Stimulated activated CD4-positive, alpha-beta T cell treated with anti-CD3 and anti-CD28 coated beads, TNF-alpha, amount 100 ng/mL, for 4 hours (primary cell): ENCODE measurements around the gene HAAO.
A peak's percentile ranks its signal among the peaks of the same experiment; 100 is the strongest.
"Not testable (repeated sequence)": the region's sequence is repeated elsewhere in the genome, so short reads cannot be mapped to it uniquely, and the experiment has no call there.

Experiments used
- DNase-seq, 3 experiments: peaks; one replicate each; pipeline ENCODE4 v3.0.0-alpha.2; 2020; ENCODE audit warnings: low read depth in 3 of 3

HAAO gene

DNA sequence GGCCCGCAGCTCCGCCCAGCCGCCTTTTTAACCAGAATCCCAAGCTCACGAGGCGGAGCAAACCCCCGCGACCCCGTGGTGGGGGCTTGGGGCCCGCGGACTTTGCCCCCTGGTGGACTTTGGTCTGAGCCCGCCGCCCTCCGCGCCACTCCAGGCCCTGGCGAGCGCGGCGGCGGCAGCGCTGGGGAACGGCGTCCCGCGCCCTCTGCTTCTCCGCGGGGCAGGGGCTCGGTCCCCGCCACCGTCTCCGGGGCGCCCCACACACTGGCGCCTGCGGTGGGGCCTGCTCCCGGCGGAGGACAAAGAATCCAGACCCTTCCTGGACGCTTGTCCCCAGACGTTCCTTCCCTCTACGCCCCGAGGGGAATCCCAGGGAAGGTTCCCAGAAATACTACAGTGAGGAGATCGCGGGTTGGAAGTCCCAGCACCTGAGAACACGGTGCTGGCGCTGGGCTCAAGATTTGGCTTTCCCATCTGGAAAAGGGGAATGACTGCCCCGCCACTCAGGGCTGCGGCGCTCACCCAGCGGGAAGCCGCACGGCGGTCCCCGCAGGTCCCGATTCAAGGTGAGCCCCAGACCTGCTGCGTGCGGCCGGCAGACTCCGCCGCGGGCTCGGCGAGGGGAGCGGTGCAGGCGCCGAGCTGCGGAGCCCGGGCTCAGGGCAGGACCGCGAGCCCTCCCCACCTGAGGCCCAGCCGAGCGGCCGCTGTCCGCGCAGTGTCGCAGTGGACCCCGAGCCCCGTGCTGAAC lies at the start of gene HAAO:
TSS of gene HAAO (minus strand) at position 1 of the 751 bp plus-strand sequence. CDS start 47 bp downstream, outside the sequence.
- no peak for DNase-seq

DNA sequence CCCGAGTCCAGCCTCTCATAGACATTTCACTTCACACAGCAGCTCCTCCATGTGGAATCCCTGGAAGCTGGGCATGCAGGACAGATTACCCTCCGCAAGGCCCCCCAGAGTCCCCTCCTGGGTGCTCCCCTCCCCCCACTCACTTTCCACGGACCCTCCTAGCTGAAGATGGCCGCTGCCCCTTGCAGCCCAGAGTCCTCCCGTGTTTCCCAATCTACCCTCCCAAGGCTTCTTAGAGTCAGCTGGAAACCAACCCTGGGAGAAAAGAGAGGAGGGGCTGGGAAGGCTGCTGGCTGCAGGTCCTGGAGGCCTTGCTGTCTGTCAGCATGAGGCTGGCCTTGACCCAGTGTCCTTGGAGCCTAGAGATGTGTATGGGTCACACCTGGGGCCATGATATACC lies 49.0 kb upstream of the HAAO start:
- no peak for DNase-seq

DNA sequence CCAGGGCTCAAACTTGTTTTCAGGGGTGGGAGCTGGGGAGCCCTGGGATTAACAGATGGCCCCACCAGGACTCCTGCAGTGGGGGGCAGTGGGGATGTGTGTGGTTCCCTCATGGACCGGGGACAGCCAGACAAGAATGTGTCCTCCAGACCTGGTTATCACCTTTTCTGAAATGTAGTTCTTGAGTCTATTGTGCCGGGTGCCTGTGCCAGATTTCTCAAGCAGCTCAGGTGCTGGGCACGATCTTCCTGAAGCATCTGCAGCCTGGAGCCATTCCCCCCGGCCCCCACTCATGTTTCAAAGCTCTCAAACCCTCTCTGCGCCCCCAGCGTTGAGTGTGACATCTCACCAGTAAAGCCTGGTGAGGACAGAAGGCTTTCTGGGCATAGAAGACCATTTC lies 48.4 kb upstream of the HAAO start:
- DNase-seq, result no peak

DNA sequence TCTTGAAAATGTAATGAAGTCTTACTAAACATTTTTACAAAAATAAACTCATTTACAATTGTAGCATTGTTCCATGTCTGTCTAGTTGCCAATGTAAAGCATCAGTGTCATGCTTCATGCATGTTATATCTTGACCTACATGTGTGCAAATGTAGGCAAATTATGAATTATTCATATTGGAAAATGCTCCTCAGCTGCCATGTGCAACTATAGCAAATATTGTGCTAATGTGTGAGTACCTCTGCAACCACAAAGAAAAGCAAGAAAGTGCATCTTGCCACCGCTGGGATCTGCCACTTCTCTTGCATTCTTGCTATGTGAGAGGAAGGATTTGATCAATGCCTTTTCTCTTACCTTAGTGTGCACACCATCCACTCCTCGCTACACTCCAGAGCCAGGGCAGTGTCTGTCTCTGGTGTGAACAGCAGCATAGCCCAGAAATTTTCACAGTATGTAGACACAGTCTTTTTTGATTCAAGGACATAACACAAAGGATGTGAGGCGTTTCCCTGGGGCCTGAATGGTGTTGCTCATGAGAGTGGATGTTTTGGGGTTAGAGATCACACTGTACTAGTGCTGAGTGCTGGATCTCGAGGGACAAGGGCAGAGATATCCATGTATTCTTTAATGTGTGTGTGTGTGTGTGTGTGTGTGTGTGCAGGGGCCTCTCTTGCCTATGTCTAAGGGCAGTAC lies 47.6 kb upstream of the HAAO start:
- no peak for DNase-seq

DNA sequence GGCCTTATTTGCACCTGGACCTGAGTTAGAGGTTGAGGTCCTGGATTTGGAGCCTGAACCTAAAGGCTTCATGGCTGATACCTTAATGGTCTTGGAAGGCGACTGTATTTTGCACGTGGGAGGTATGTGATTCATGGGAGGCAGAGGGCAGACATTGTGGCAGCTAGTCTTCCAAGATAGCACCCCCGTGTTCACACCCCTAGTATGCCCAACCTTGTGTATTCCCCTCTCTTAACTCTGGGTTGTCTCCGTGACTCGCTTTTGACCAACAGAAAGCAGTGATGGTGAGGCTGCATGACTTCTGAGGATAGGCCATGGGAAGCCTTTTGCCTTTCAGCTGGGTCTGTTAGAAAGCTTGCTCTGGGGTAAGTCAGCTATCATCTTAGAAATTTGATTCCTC lies 45.8 kb upstream of the HAAO start:
- DNase-seq, result no peak

DNA sequence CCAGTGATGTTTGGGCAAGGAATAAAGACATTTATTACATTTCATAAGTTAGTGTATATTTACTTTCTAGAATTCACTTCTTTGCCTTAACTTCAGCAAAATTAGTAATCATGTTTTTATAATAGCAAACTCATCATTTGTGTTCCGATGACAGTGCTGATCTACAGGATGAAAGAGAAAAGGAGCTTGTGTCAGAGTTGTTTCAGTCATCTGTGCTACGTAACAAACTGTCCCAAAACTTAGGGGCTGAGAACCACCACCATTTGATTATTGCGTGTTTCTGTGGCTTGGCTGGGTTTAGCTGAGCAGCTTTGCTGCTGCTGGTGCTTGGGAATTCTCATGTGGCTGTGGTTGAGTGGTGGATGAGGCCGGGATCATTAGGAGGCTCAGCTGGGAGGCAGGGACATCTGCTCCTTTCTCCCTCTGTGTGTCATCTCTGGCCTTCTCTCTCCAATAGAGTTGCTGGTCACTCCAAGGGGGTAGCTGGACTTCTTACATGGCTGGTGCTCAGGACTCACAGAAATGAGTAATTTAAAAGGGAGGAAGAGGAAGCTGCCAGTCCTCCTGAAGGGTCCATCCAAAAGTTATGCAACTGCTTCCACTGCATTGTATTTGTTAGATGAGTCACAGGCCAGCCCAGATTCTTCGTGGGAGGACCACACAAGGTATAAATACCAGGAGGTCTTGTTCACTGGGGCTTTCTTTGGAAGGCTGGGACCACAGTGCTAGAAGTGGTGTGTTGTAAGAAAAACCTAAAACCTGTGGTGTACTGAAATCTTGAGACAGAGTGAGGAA lies 43.4 kb upstream of the HAAO start:
- no peak for DNase-seq

DNA sequence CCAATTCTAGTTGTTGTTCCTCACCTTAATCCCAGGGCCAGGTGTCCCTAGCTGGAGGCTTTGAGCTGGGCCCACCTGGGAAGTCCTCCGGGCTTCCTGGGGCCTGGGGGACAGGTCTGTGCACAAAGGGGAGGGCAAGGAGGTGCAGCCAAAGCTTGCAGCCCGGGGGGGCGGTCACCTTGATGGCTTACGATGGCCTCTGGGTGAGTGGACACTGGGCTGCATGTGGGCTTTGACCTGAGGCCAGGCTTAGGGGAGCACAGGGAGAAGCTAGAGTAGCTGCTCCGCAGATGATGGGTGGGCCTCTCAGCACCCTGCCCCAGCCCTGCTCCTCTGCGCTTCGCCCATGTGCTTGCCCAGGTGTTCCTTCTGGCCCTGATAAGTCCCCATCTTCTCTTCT lies 41.8 kb upstream of the HAAO start:
- DNase-seq, result no peak

DNA sequence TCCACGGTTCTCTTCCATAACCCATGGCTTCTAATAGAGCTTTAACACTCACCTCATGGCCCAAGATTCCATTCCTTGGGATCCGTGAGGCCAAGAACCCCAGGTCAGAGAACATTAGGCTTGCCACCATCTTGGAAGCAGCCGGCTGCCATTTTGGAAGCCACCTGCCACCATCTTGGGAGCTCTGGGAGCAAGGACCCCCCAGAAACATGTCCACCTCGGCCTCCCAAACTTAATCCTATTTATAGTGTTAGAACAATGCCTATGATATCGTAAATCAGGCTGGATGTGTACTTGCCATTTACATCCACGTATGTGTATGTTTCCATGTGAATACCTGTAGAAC lies 39.9 kb upstream of the HAAO start:
- DNase-seq, result no peak

DNA sequence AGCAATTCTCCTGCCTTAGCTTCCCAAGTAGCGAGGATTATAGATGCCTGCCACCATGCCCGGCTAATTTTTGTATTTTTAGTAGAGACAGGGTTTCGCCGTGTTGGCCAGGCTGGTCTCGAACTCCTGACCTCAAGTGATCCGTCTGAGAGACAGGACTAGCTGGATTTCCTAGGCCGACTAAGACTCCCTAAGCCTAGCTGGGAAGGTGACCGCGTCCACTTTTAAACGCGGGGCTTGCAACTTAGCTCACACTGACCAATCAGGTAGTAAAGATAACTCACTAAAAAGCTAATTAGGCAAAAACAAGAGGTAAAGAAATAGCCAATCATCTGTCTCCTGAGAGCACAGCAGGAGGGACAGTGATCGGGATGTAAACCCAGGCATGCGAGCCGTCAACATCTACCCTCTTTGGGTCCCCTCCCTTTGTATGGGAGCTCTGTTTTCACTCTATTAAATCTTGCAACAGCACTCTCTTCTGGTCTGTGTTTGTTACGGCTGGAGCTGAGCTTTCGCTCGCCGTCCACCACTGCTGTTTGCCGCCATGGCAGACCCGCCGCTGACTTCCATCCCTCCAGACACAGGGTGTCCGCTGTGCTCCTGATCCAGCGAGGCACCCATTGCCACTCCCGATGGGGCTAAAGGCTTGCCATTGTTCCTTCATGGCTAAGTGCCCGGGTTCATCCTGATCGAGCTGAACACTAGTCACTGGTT lies 39.3 kb upstream of the HAAO start:
- DNase-seq, result not testable (repeated sequence)

DNA sequence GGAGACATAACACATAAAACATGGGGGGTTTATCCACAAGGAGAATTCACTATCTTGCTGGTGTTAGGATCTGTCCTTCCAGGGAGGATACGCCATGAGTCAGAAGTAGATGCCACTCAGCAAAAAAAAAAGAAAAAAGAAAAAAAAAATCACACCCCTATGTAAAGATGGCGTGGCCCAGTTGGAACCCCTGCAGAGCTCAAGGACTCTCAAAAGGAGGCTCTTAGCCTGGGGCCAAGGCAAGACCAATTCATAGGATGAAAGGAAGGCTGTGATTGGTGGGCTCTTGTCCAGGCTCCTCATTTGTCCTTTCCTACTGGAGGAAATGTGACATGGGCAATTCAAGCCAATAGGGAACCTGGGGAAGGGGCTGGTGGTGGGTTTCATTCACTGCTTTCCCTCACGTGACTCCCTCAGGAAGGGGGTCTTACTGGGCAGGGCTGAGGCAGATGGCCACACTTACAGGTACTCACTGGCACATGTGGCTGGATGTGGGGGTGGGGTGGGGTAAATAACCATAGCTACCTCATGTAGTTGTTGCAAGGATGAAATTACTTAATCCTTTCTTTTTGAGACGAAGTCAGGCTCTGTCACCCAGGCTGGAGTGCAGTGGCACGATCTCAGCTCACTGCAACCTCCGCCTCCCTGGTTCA lies 38.7 kb upstream of the HAAO start:
- no peak for DNase-seq

DNA sequence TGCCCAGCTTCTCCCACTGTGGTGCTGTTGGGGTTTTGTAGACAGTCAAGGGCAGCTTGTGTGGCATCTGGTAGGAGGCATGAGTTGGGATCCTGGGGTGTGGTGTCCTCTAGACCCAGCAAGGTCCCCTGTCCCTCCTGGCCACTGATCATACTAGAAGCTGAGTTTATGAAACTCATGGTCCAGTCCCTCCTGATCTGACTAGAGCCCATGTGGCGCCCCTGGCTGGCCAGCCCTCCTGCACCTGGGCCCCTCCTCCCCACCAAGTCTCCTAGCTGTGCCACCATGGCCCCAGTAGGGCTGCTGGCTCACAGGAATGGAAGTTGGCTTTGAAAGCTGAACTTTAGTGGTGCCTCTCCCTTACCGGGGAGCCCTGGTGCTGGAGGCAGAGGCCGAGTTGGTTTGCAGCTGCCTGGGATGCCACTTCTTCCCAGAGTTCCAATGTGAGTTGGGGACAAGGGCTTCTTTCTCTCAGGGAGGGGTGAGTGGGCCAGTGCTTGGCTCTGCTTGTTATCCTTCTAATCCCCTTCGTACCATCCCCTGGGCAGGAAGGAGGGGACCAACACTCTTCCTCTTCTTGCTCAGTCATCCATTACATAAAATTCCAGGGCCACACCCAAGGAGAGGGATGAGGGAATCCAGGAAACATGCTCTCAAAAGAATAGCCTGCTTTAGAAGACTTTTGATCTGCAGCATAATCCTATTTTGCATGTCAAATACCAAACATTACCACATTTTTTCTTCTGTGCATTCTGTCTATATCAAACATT lies 37.5 kb upstream of the HAAO start:
- DNase-seq, result no peak

DNA sequence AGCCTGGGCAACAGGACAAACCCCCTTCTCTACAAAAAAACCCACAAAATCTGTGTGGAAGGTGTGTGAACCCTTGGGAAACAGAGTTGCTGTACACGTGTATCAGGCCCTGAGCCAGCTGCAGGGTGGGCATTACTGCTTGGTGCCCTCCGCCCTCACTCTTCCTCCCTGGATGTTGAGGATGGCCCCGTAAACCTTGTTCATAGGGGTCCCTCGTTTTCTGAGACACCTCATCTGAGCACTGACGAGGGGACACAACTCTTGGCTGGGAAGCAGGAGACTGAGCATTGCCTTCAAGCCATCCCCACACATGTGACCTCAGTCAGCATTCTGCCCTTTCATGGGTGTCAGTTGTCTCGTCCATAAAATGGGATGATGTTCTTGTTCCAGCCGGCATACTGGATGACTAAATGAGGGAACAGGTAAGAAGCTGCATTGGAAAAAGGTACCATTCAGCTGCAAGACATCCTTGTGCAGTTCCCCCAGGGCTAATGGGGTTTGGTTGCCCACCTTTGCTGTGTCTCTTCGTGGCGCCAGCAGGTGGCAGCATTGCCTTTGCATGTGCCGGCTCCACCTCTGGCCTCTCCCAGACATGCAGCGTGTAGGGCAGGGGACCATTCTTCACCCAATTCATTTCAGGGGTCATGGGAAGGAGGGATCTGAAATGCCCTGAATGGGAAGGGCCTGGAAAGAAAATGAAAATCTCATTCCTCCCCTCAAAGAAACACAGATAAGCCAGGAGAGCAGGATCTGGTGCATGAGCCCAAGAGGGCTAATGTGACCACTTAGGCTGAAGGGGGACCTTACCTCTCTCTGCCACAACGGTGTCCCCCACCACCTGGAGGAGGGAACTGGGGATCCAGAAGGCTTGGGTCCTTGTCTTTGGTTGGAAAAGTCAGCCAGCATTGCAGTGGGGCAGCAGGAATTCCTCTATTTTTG lies 36.4 kb upstream of the HAAO start:
- peak; percentile 28 to 43 (median 39) for DNase-seq

DNA sequence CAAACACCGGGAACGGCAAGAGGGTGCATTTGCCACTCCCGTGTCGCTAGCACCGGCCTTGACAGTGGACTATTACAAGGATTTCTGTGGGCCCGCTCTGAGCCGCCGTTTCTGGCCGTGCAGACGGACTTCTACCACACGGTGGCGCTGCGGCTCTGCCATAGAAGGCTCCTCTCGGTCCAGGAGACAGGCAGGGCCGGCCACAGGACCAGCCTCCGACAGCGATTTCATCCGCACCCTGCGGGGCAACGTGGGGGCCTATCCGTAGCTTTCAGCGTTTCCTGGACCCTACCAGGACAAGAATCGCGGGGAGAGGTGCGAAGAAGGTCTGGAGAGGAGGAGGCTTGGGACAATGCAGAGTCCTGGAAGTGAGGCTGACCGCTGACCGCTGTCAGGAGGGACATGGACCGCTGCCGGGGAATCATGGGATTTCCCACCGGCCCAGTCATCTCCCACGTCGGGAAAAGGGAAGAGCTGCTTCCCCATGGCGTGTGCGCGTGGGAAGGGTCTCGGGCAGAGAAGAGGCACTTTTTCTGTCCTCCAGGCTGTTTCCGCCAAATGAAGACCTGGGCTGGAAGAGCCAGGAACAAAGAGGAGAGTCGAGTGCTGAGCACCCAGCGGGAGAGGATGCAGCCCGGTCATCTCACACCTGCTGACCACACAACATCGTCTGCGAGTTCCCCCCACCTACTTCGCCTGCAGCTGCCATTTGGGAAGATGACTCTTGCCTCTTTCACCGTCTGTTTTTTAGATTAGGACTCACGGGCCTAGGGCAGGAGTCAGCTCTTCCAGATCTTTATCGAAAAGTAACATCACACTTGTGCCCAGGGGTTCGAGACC lies 35.5 kb upstream of the HAAO start:
- DNase-seq, result peak; percentile 51 to 78 (median 64)

DNA sequence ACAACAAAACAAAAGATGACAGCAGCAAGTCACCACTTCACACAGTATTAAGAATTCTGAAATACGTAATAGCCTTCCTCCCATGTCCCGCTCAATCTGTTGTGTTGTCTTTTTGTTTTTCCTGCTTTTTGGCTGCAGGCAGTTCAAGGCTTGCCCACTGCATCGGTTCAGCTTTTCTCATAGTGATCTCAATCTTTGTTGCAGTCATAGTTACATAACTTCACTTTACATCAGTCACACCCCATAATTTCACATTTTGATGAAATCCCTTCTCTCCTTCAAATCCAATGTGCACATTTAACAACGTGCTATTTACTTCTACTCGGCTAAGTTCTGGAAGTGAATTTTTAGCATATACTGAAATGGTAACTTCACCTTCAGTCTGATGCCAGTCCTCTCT lies 33.8 kb upstream of the HAAO start:
- DNase-seq, result no peak

DNA sequence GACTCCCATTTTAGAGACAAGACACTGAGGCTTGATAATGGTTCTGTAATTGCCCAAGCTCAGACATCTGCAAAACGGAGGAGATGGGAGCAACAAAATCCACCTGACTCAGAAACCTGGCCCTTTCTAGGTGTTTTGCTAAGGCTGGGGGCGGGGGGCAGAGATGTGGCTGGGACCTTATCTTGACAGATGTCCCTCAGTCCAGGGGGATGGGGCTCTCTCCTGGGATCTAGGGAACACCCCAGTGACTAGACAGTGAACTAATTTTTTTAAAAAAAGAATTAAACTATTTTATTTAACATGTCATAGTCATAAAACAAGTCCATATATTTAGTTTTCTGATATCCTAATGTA lies 32.0 kb upstream of the HAAO start:
- DNase-seq, result no peak

DNA sequence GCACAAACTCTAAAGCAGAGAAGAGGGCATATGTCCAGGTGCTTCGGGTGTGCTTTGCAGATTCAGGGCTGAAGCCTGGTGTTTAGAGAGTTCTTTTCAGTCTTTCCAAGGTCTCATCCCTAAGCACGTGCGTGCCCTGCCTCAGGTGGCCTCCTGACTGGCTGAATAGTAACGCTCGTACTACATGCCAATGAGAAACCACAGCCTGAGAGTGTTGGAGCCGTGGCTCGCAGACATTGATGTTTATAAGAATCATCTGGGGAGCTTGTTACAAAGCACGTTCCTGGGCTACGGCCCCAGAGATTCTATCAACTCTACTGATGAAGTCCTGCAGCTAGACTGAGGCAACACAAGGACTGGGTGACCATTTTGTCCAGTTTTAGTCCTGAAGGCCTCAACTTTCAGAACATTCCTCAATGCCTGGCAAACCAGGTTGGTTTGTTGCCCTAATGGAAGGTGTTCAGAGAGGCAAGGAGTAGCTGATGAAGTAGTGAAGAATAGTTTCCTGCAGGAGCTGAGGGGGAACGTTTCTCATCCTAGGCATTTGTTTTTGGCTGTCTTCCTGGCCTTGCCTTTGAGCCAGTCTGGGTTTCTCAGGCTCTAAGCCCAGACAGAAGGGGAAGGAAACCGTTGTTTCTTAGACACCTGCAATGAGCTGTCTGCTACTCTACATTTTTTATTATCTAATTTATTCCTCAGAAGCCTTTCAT lies 31.5 kb upstream of the HAAO start:
- no peak for DNase-seq

DNA sequence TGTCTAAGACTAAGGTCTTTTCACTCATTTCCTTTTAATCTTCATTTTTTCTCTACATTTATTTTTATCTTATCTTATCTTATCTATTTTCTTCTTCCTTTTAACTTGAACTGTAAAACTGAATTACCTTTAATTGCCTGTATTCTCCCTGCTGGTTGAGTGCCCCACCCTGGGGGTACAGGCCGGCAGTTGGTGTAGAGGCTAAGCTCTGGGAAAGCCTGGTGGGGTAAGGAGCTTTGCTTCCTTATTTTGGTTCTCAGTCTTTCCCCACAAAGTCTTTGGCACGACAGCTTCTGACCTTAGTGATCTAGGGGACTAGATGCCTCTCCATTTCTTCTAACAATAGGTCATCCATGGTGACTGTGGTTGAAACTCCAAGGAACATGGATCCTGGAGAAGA lies 26.8 kb upstream of the HAAO start:
- DNase-seq, result no peak

DNA sequence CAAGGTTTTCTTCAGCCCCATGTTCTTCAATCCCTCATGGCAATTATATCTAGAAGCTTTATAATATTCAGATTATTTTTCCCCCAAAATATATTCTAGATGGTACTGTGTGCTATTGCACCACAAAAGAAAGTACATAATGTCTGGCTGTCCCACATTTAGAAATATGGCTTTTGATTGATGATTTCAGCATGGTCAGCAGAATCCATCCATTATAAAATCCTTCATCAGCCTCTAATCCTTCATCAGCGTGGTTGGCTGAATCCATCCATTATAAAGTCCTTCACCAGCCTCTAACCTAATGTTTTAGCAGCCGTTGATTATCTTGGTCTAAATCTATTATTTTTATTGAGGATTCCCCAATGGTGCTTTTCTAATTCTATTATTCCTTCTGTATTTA lies 23.3 kb upstream of the HAAO start:
- DNase-seq, result no peak
